ENCODE measurements around the gene AKT1S1. TPM values are rescaled to one million over a fixed set of nuclear protein-coding genes. Genes with fewer than 3 reads are reported as not detected.

The AKT1S1 gene
- total RNA-seq, 1 donor: 14.4 TPM

- H3K4me3 ChIP-seq (ENCODE audit: low read depth, low read length): no peak overlapping the region
- TF ChIP-seq, protein P1, sequence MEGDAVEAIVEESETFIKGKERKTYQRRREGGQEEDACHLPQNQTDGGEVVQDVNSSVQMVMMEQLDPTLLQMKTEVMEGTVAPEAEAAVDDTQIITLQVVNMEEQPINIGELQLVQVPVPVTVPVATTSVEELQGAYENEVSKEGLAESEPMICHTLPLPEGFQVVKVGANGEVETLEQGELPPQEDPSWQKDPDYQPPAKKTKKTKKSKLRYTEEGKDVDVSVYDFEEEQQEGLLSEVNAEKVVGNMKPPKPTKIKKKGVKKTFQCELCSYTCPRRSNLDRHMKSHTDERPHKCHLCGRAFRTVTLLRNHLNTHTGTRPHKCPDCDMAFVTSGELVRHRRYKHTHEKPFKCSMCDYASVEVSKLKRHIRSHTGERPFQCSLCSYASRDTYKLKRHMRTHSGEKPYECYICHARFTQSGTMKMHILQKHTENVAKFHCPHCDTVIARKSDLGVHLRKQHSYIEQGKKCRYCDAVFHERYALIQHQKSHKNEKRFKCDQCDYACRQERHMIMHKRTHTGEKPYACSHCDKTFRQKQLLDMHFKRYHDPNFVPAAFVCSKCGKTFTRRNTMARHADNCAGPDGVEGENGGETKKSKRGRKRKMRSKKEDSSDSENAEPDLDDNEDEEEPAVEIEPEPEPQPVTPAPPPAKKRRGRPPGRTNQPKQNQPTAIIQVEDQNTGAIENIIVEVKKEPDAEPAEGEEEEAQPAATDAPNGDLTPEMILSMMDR (IDR thresholded peaks at IDR 0.05; ENCODE audit: insufficient read depth, low read length): no peak
- no peak for DNase-seq (ENCODE audit: low read depth)
Measured at GRCh38 chr19:49912965-49913685, 36.0 kb upstream of the AKT1S1 start.

- TF ChIP-seq, protein P1 (IDR thresholded peaks at IDR 0.05; ENCODE audit: insufficient read depth, low read length): no peak
- H3K4me3 ChIP-seq (ENCODE audit: low read depth, low read length): no peak overlapping the region
- no peak for DNase-seq (ENCODE audit: low read depth)
Measured at GRCh38 chr19:49911381-49912145, 34.4 kb upstream of the AKT1S1 start.

DNA sequence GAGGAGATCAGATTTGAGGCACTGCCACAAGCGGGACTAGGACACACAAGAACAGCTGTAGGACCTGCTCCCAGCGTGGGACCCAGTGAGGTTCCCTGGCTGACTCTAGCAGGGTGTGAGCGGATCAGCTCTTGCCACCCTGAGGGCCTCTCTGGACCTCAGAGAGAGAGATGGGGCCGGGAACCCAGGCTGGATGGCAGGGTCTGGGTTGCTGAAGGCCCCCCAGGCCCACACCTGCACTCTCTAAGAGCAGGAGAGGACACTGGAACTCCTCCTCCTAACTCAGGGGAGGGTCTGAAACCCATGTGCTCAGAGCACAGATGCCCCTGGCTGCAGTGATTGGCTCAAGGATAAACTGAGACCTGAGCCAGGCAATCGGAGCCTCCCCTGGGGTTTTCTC is 33.0 kb upstream of the AKT1S1 start:
- TF ChIP-seq, protein P1 (IDR thresholded peaks at IDR 0.05; ENCODE audit: insufficient read depth, low read length): no peak
- no peak for DNase-seq (ENCODE audit: low read depth)
- no peak overlapping the region for H3K4me3 ChIP-seq (ENCODE audit: low read depth, low read length)

DNA sequence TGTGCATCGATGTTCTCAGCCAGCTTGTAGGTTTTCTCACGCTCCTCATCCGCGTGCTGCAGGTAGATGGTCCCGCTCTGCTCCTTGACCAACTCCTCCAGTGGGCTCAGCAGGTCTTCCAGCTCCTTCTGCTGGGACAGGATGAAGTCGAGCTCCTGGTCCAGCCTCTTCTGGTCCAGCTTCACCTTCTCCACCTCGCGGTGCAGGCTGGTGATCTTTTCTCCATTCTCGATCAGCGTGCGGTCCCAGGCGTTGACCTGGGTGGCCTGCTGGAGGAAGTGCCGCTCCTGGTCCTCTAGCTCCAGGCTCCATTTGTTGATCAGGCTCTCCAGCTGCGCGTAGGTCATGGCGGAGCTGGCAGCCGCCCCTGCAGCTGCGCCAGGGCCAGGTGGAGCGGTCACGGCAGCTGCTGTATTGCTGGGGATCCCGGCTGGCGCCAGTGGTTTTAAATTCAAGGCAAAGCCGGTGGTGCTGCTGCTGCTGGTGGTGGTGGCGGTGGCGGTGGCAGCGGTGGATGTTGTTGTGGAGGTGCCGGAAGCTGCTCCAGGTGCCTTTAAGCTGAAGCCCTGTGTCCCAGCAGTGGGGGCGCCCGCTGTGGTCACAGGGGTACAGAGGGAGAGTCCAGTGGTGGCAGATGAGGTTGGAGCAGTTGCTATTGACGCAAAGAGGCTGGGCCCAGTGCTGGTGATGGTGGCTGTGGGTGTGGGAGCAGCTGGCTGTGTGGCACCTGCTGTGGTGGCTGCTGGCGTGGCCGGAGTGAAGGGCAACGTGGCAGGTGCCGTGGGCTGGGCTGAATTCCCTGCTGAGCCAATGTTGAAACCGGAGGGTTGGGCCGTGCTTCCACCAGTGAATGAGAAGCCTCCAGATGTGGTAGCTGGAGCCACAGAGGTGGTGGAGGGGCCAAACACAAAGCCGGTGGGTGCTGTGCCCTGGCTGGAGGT is 31.6 kb upstream of the AKT1S1 start:
- DNase-seq (ENCODE audit: low read depth): no peak
- no peak overlapping the region for H3K4me3 ChIP-seq (ENCODE audit: low read depth, low read length)
- TF ChIP-seq, protein P1 (IDR thresholded peaks at IDR 0.05; ENCODE audit: insufficient read depth, low read length): no peak

GRCh38 chr19:49907745-49908446 is 30.7 kb upstream of the AKT1S1 start:
- no peak overlapping the region for H3K4me3 ChIP-seq (ENCODE audit: low read depth, low read length)
- TF ChIP-seq, protein P1 (IDR thresholded peaks at IDR 0.05; ENCODE audit: insufficient read depth, low read length): no peak
- no peak for DNase-seq (ENCODE audit: low read depth)
